Cardiac muscle cell (in vitro differentiated cells and primary cell): ENCODE data around the gene OXNAD1. TPM values are rescaled to one million over a fixed set of nuclear protein-coding genes. Genes with fewer than 3 reads are reported as not detected.

Source experiments
- DNase-seq, 2 donors: peaks; one replicate each; pipeline versions ENCODE4 v3.0.0 to v3.0.0-alpha.2; 2010 to 2017; ENCODE audit warnings: low read depth in 1 of 2, low spot score in 1 of 2
- H3K27ac ChIP-seq: fragments of 200-600 bp; sonication (generic); 2 replicates; pipeline ENCODE4 v1.5.1; 2016
- H3K27me3 ChIP-seq: fragments of 200-600 bp; sonication (generic); 2 replicates; pipeline ENCODE4 v1.6.0; 2016; ENCODE audit warnings: control low read depth
- H3K36me3 ChIP-seq: fragments of 200-600 bp; sonication (generic); 2 replicates; pipeline ENCODE4 v1.5.1; 2016; ENCODE audit warnings: control low read depth
- H3K4me1 ChIP-seq: fragments of 200-600 bp; sonication (generic); 2 replicates; pipeline ENCODE4 v1.8.1; 2017; ENCODE audit warnings: low read depth, mild to moderate bottlenecking, mixed run types
- H3K4me3 ChIP-seq: fragments of 200-600 bp; sonication (generic); 2 replicates; pipeline ENCODE4 v1.5.1; 2016; ENCODE audit warnings: mild to moderate bottlenecking
- H3K9me3 ChIP-seq: fragments of 200-600 bp; sonication (generic); 2 replicates; pipeline ENCODE4 v1.5.1; 2017; ENCODE audit warnings: low read depth, mild to moderate bottlenecking, control low read depth
- CTCF ChIP-seq: IDR thresholded peaks from 2 replicates; pipeline ENCODE4 v1.5.1; 2012; ENCODE audit warnings: low read depth, mild to moderate bottlenecking, low read length
- polyA plus RNA-seq: library from polyadenylated mRNA; unstranded; fragments of >200 nt; fragmentation: Nextera tagmentation; extraction: Ambion mirVana; gene quantifications from 2 replicates; pipeline ENCODE4 v1.2.1, GENCODE V29; 2016
- total RNA-seq: library from RNA; depleted of rRNA; stranded (reverse); fragments of >200 nt; gene quantifications from 2 replicates; pipeline ENCODE4 v1.2.3, GENCODE V29; 2016

Gene OXNAD1
- total and polyA plus RNA-seq, 2 experiments from 2014 or later, result 33.6 to 33.7 TPM

- no peak for TF ChIP-seq CTCF
- no peak overlapping the region for H3K27ac ChIP-seq
- H3K4me1 ChIP-seq, result peaks cover 8% of the 10 kb centered on the region
- H3K4me3 ChIP-seq, result no peak overlapping the region
- H3K27me3 ChIP-seq, result no peaks in the 10 kb centered on the region
- peaks cover 16% of the 10 kb centered on the region for H3K36me3 ChIP-seq
- DNase-seq, result peak in 1 of 2 donors; percentile 59
- no peaks in the 10 kb centered on the region for H3K9me3 ChIP-seq
These were observed 53.2 kb downstream of the OXNAD1 start for GRCh38 chr3:16318176-16318575.

- no peak overlapping the region for H3K27ac ChIP-seq
- H3K4me1 ChIP-seq, result no peaks in the 10 kb centered on the region
- peak; percentile 37 for TF ChIP-seq CTCF
- H3K36me3 ChIP-seq, result peaks cover 12% of the 10 kb centered on the region
- H3K27me3 ChIP-seq, result no peaks in the 10 kb centered on the region
- no peak overlapping the region for H3K4me3 ChIP-seq
- H3K9me3 ChIP-seq, result no peaks in the 10 kb centered on the region
- peak in 1 of 2 donors; percentile 39 for DNase-seq
These were observed 54.3 kb downstream of the OXNAD1 start for GRCh38 chr3:16319307-16319706.

DNA sequence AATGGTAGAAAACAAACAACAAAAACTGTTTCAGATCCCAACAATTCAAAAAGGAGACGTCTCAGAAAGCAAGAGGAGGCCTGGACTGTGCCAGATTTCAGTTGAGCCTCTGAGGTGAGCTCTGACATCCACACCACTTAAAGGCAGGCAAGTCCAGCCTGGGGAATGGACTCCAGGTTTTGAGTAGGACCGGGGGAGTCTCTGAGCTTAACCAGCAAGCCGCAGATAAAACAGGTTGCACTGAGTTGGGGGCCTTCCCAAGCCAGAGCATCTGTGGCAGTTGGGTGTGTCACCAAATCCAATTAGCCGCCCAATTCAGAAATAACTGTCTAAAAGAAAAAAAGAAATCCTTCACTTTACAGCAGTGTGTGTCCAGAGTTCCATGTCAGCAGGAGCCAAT lies 54.7 kb downstream of the OXNAD1 start:
- Histone ChIP-seq H3K4me1 (no peaks in the 10 kb centered on the region), H3K36me3 (peaks cover 12% of the 10 kb centered on the region), H3K9me3 (no peaks in the 10 kb centered on the region), H3K27me3 (no peaks in the 10 kb centered on the region), H3K4me3 (no peak overlapping the region), H3K27ac (no peak overlapping the region)
- no peak for TF ChIP-seq CTCF
- DNase-seq, result no peak

DNA sequence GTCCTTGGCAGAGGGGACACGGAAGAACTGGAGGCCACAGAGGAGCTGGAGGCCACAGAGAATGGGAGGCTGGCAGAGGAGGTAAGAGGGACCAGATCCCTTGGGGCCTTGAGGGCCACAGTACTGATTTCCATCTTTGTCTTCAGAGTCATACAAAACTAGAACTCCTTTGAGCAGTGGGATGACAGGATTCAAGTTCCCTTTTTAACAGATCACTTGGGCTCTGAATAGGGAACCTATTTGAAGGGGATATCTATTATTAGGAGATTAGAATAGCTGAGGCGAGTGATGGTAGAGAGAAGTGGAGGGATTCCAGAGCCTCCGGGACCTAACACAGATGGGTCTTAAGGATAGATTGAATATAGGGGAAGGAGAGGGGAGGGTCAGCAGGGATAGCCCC lies 55.7 kb downstream of the OXNAD1 start:
- no peak overlapping the region for H3K27ac ChIP-seq
- H3K9me3 ChIP-seq, result no peaks in the 10 kb centered on the region
- TF ChIP-seq CTCF, result no peak
- no peaks in the 10 kb centered on the region for H3K4me1 ChIP-seq
- H3K27me3 ChIP-seq, result no peaks in the 10 kb centered on the region
- DNase-seq, result no peak
- H3K36me3 ChIP-seq, result peaks cover 8% of the 10 kb centered on the region
- H3K4me3 ChIP-seq, result no peak overlapping the region

- Histone ChIP-seq H3K27ac (no peak overlapping the region), H3K27me3 (no peaks in the 10 kb centered on the region), H3K4me3 (no peak overlapping the region), H3K4me1 (no peaks in the 10 kb centered on the region), H3K9me3 (no peaks in the 10 kb centered on the region), H3K36me3 (peaks cover 8% of the 10 kb centered on the region)
- no peak for TF ChIP-seq CTCF
- no peak for DNase-seq
These were observed 57.2 kb downstream of the OXNAD1 start for GRCh38 chr3:16322189-16322588.

DNA sequence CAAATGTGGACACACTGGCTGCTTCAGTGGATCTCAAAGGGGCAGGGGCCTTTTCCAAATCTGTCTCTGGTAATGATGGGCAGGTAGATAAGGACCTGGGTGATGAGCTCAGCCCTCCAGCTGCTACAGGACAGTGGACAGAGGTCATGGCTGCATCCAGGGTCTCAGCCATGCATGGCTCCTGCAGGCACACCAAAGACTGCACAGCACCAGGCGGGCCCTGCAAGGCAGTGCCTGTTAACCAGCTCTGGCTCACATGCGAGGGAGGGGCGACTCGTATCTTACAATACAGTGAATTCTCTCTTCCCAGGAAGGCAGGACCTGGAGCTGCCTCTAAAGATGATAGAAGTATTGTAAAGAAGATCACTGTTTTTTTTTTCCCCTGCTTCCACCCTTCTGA lies 58.7 kb downstream of the OXNAD1 start:
- H3K27ac ChIP-seq, result no peak overlapping the region
- no peak overlapping the region for H3K4me3 ChIP-seq
- no peaks in the 10 kb centered on the region for H3K4me1 ChIP-seq
- peaks cover 8% of the 10 kb centered on the region for H3K36me3 ChIP-seq
- H3K9me3 ChIP-seq, result no peaks in the 10 kb centered on the region
- TF ChIP-seq CTCF, result no peak
- DNase-seq, result no peak
- no peaks in the 10 kb centered on the region for H3K27me3 ChIP-seq
